K562 (cell line): ENCODE data around the gene NOS1. TPM values are rescaled to one million over a fixed set of nuclear protein-coding genes. Genes with fewer than 3 reads are reported as not detected.
"Not testable (repeated sequence)": the region's sequence is repeated elsewhere in the genome, so short reads cannot be mapped to it uniquely, and the experiment has no call there.

Experiments
- ATAC-seq: fragments of 200-7000 bp; cut with Tn5 transposase; 3 replicates; pipeline ENCODE4 v1.9.1; 2020; ENCODE audit warnings: moderate library complexity
- BruUV-seq: library from RNA; stranded (reverse); fragments of 400-500 nt; replicated peaks from 2 replicates; lab custom pipeline; 2021; lab: Mats Ljungman, UMichigan
- CTCF ChIA-PET: fragments of 300-600 bp; formaldehyde crosslinking; extraction: SDS; loops from one replicate; lab custom pipeline; 2021; ENCODE audit warnings: low intra/inter-chr PET ratio; lab: Yijun Ruan, JAX
- POLR2A ChIA-PET: fragments of 300-600, 350-650 bp; sonication (Branson Sonifier 250); formaldehyde crosslinking; extraction: SDS; loops from one replicate; lab custom pipeline; 2021; ENCODE audit warnings: antibody characterized with exemption, inconsistent platforms; lab: Yijun Ruan, JAX
- DNase-seq, 4 experiments: peaks; one replicate each; pipeline versions ENCODE4 v3.0.0 to v3.0.0-alpha.2; 2011 to 2018; ENCODE audit warnings: low spot score in 3 of 4, mixed read lengths in 3 of 4; ENCODE audit errors: extremely low read depth in 1 of 4
- FAIRE-seq: peaks from 2 replicates; lab custom pipeline; 2011; peaks lifted over from hg19 to GRCh38; lab: Jason Lieb, UNC
- H2AFZ ChIP-seq: 2 replicates; pipeline ENCODE4 v1.6.0; 2011; ENCODE audit warnings: low read depth, low read length, control low read depth, inconsistent platforms
- H3K27ac ChIP-seq: fragments of 200-600 bp; 3 replicates; pipeline ENCODE4 v1.8.0; 2011; ENCODE audit warnings: low read depth, mild to moderate bottlenecking, control low read depth, inconsistent platforms, low read length, moderate library complexity, mixed read lengths; ENCODE audit errors: extremely low read depth
- H3K27me3 ChIP-seq, 2 experiments: fragments of 300-600 bp in 1 of 2; 2 replicates in 1 of 2; 3 replicates in 1 of 2; pipeline versions ENCODE4 v1.6.0 to v1.8.0; 2011; ENCODE audit warnings: inconsistent platforms in 2 of 2, low read length in 2 of 2, mild to moderate bottlenecking in 1 of 2, mixed read lengths in 1 of 2, moderate library complexity in 1 of 2; ENCODE audit not compliant: control insufficient read depth in 2 of 2, insufficient read depth in 2 of 2
- H3K36me3 ChIP-seq: fragments of 300-600 bp; 3 replicates; pipeline ENCODE4 v1.8.0; 2011; ENCODE audit warnings: mild to moderate bottlenecking, low read length, inconsistent platforms; ENCODE audit not compliant: control insufficient read depth, insufficient read depth
- H3K4me1 ChIP-seq, 2 experiments: fragments of 200-600 bp in 1 of 2; replicated peaks in 1 of 2; 2 replicates in 1 of 2; 3 replicates in 1 of 2; pipeline versions ENCODE4 v1.5.1 to v1.8.0; 2011; ENCODE audit warnings: inconsistent platforms in 2 of 2, low read length in 2 of 2, mild to moderate bottlenecking in 1 of 2, mixed read lengths in 1 of 2, moderate library complexity in 1 of 2; ENCODE audit not compliant: control insufficient read depth in 2 of 2, insufficient read depth in 2 of 2
- H3K4me2 ChIP-seq: 2 replicates; pipeline ENCODE4 v1.6.1; 2011; ENCODE audit warnings: low read length, control low read depth, inconsistent platforms, mixed read lengths; ENCODE audit not compliant: insufficient read depth
- H3K4me3 ChIP-seq: fragments of 200-600 bp; sonication (generic), shearing (Covaris generic); 2 replicates; pipeline ENCODE4 v1.5.1; 2016; ENCODE audit warnings: control low read depth, inconsistent platforms
- H3K79me2 ChIP-seq: fragments of 200-600 bp; 3 replicates; pipeline ENCODE4 v1.8.0; 2011; ENCODE audit warnings: low read length, inconsistent platforms; ENCODE audit not compliant: control insufficient read depth, insufficient read depth
- H3K9ac ChIP-seq, 2 experiments: 2 replicates each; pipeline versions ENCODE4 v1.6.0 to v1.6.1; 2011; ENCODE audit warnings: low read depth in 2 of 2, low read length in 2 of 2, control low read depth in 1 of 2, inconsistent platforms in 1 of 2, mild to moderate bottlenecking in 1 of 2, mixed read lengths in 1 of 2; ENCODE audit not compliant: insufficient read depth in 1 of 2
- H3K9me1 ChIP-seq: one replicate; pipeline ENCODE4 v1.6.0; 2011; ENCODE audit warnings: inconsistent platforms, mild to moderate bottlenecking, low read length, moderate library complexity; ENCODE audit not compliant: control insufficient read depth, insufficient read depth
- H3K9me3 ChIP-seq: replicated peaks from 2 replicates; pipeline ENCODE4 v1.5.1; 2011; ENCODE audit warnings: low read depth, low read length, inconsistent platforms; ENCODE audit not compliant: control insufficient read depth, insufficient read depth
- H4K20me1 ChIP-seq: replicated peaks from 2 replicates; pipeline ENCODE4 v1.6.1; 2011; ENCODE audit warnings: low read length, inconsistent platforms, mixed read lengths; ENCODE audit not compliant: control insufficient read depth, insufficient read depth
- CEBPB ChIP-seq: fragments of 450-650 bp; IDR thresholded peaks from 2 replicates; pipeline ENCODE4 v1.6.1; 2016; ENCODE audit warnings: missing genetic modification characterization, missing compliant biosample characterization
- DACH1 ChIP-seq: fragments of 450-650 bp; IDR thresholded peaks from 2 replicates; pipeline ENCODE4 v1.6.1; 2018; ENCODE audit not compliant: partially characterized antibody
- RBM34 ChIP-seq: fragments of 200-400 bp; formaldehyde crosslinking; IDR thresholded peaks from 2 replicates; pipeline ENCODE4 v1.6.1; 2018; ENCODE audit warnings: low read length, borderline replicate concordance; ENCODE audit not compliant: insufficient read depth
- TRIM28 ChIP-seq: fragments of 450-650 bp; IDR thresholded peaks from 2 replicates; pipeline ENCODE4 v1.6.1; 2017
- WGBS: fragments of 100-300 bp; shearing (Covaris generic); methylation state at CpG from one replicate; pipeline ENCODE4 v1.1.6; 2016; ENCODE audit warnings: low coverage, mixed read lengths; ENCODE audit not compliant: insufficient coverage; ENCODE audit errors: missing lambda C conversion rate; 5-methylcytosine and 5-hydroxymethylcytosine counted together
- in situ Hi-C: fragments of 300-500 bp; cut with MboI; formaldehyde crosslinking; loops from 4 replicates; pipeline ENCODE4 v1.15.0; 2018; ENCODE audit warnings: inconsistent platforms, mixed read lengths
- intact Hi-C: fragments of 100-400 bp; cut with micrococcal nuclease; formaldehyde crosslinking; loops from 2 replicates; pipeline ENCODE4 v1.14.2; 2022
- polyA plus RNA-seq, 8 experiments: library from polyadenylated mRNA; depleted of rRNA in 4 of 8; stranded (reverse) in 5 of 8; unstranded in 3 of 8; fragments of >200 nt; fragmentation: Nextera tagmentation in 2 of 8; fragmentation: Illumina TruSeq in 1 of 8; extraction: Ambion mirVana in 2 of 8; extraction: Trizol in 1 of 8; gene quantifications; 2 replicates each; pipeline versions ENCODE4 v1.2.1 to v1.2.3, GENCODE V29; 2011 to 2014; ENCODE audit warnings: inconsistent platforms in 1 of 8, missing spikeins in 1 of 8
- total RNA-seq, 7 experiments: library from RNA; depleted of rRNA in 6 of 7; stranded (reverse); fragments of >200 nt in 6 of 7; fragmentation: Illumina TruSeq in 2 of 7; extraction: Trizol in 2 of 7; gene quantifications; 2 replicates each; pipeline versions ENCODE4 v1.2.1 to v1.2.3, GENCODE V29; 2011 to 2021; ENCODE audit warnings: low replicate concordance in 1 of 7

Gene NOS1
- total and polyA plus RNA-seq, 9 of the 15 experiments (the other 6 are each of a cell fraction or from before 2014, with no cell fraction given), result not detected

GRCh38 chr12:117182866-117183265 is 178.6 kb downstream of the NOS1 start:
- Histone ChIP-seq H3K27me3 (no peaks in the 10 kb centered on the region), H3K36me3 (peaks cover 45% of the 10 kb centered on the region; the same call in 2 of the 3 replicates), H3K9ac (no peak overlapping the region), H3K27ac (no peak overlapping the region), H3K4me1 (no peaks in the 10 kb centered on the region), H4K20me1 (no peaks in the 10 kb centered on the region), H3K79me2 (no peaks in the 10 kb centered on the region), H3K9me3 (peaks cover 3% of the 10 kb centered on the region; the same call in 1 of the 2 replicates), H3K4me2 (no peak overlapping the region), H3K9me1 (no peaks in the 10 kb centered on the region), H2AFZ (no peak overlapping the region), H3K4me3 (no peak overlapping the region)
- DNase-seq (no peak), ATAC-seq (no peak), FAIRE-seq (no peak)
- intact Hi-C loops, result no loop called here
- WGBS, result 95% methylated on average over 3 of the region's 3 CpGs
- TF ChIP-seq CEBPB (tag) (peak; percentile 43; the same call in 1 of the 2 replicates), RBM34 (no peak)
- ChIA-PET POLR2A (interaction anchor here (0.9 kb wide), 1 partner anchor 9 kb away, joined by 3 read pairs; no protein-coding TSS in a partner anchor), CTCF (interaction anchor here (0.8 kb wide), 1 partner anchor 703 kb away, joined by 4 read pairs; no protein-coding TSS in a partner anchor)
- no TSS peak for BruUV-seq
- in situ Hi-C loops, result no loop called here

GRCh38 chr12:117181468-117181843 is 180.0 kb downstream of the NOS1 start:
- not testable (repeated sequence) for BruUV-seq

More at GRCh38 chr12:117181468-117181843, 180.0 kb downstream of the NOS1 start:
- H3K4me2 ChIP-seq, in situ Hi-C loops, H3K4me3 ChIP-seq, H3K9me1 ChIP-seq, H3K27me3 ChIP-seq, H3K9ac ChIP-seq, FAIRE-seq, H3K27ac ChIP-seq, intact Hi-C loops, DNase-seq, H2AFZ ChIP-seq, H3K9me3 ChIP-seq, POLR2A ChIA-PET, CTCF ChIA-PET, ATAC-seq, H3K79me2 ChIP-seq, H4K20me1 ChIP-seq, H3K4me1 ChIP-seq: not testable (repeated sequence)
- TF ChIP-seq TRIM28 (0 out of 2 replicates have a peak, but pooled peaks have one; percentile 4), DACH1 (peak; percentile 90)
- WGBS, result 93% methylated on average over 4 of the region's 8 CpGs
- peaks cover 48% of the 10 kb centered on the region; the same call in 2 of the 3 replicates for H3K36me3 ChIP-seq
